CD4-positive, alpha-beta memory T cell (primary cell): Measurements from ENCODE around the gene ZNF646. TPM values are rescaled to one million over a fixed set of nuclear protein-coding genes. Genes with fewer than 3 reads are reported as not detected.
"Not testable (repeated sequence)": the region's sequence is repeated elsewhere in the genome, so short reads cannot be mapped to it uniquely, and the experiment has no call there.

ENCODE experiments used
- CTCF ChIA-PET: fragments of 350-600 bp; sonication (Branson Sonifier 250); formaldehyde crosslinking; loops from one replicate; lab custom pipeline; 2021; ENCODE audit warnings: inconsistent platforms; ENCODE audit not compliant: partially characterized antibody; lab: Charles Lee
- POLR2A ChIA-PET: fragments of 350-600 bp; sonication (Branson Sonifier 250); formaldehyde crosslinking; loops from one replicate; lab custom pipeline; 2021; ENCODE audit not compliant: partially characterized antibody; lab: Charles Lee
- DNase-seq, 5 donors: peaks; one replicate each; pipeline versions ENCODE4 v3.0.0 to v3.0.0-alpha.2; 2020 to 2022; ENCODE audit warnings: mixed read lengths in 1 of 5
- H3K27ac ChIP-seq: one replicate; pipeline ENCODE4 v1.7.0; 2013; ENCODE audit warnings: low read depth, low read length
- H3K27me3 ChIP-seq: 2 replicates; pipeline ENCODE4 v1.7.0; 2013; ENCODE audit warnings: mild to moderate bottlenecking, low read length, moderate library complexity; ENCODE audit not compliant: insufficient read depth
- H3K36me3 ChIP-seq: 2 replicates; pipeline ENCODE4 v1.7.0; 2013; ENCODE audit warnings: mild to moderate bottlenecking, low read length, moderate library complexity; ENCODE audit not compliant: insufficient read depth
- H3K4me1 ChIP-seq: 2 replicates; pipeline ENCODE4 v1.7.0; 2013; ENCODE audit warnings: mild to moderate bottlenecking, low read length, moderate library complexity; ENCODE audit not compliant: insufficient read depth
- H3K4me3 ChIP-seq, 2 donors: one replicate each; pipeline ENCODE4 v1.7.0; 2013; ENCODE audit warnings: low read length in 2 of 2, mild to moderate bottlenecking in 1 of 2
- H3K9me3 ChIP-seq, 2 donors: one replicate each; pipeline ENCODE4 v1.7.0; 2013; ENCODE audit warnings: low read length in 2 of 2, control low read depth in 1 of 2; ENCODE audit not compliant: control insufficient read depth in 1 of 2
- H3K27ac Mint-ChIP-seq, 7 donors: one replicate each; pipeline ENCODE4 v1.8.0; 2020 to 2021; ENCODE audit warnings: mixed read lengths in 7 of 7, mild to moderate bottlenecking in 6 of 7, inconsistent platforms in 3 of 7, moderate library complexity in 3 of 7
- H3K27me3 Mint-ChIP-seq, 2 donors: one replicate each; pipeline ENCODE4 v1.8.0; 2020 to 2021; ENCODE audit warnings: mixed read lengths in 2 of 2
- H3K36me3 Mint-ChIP-seq, 2 donors: one replicate each; pipeline ENCODE4 v1.8.0; 2020 to 2021; ENCODE audit warnings: mixed read lengths in 2 of 2, inconsistent platforms in 1 of 2, mild to moderate bottlenecking in 1 of 2
- H3K4me1 Mint-ChIP-seq, 4 donors: one replicate each; pipeline ENCODE4 v1.8.0; 2020 to 2021; ENCODE audit warnings: mixed read lengths in 4 of 4, mild to moderate bottlenecking in 1 of 4
- H3K4me3 Mint-ChIP-seq, 8 donors: one replicate each; pipeline ENCODE4 v1.8.0; 2020 to 2021; ENCODE audit warnings: mixed read lengths in 8 of 8, mild to moderate bottlenecking in 7 of 8, moderate library complexity in 6 of 8, inconsistent platforms in 3 of 8
- H3K9me3 Mint-ChIP-seq, 8 donors: one replicate each; pipeline ENCODE4 v1.8.0; 2020 to 2021; ENCODE audit warnings: mixed read lengths in 8 of 8, mild to moderate bottlenecking in 5 of 8, inconsistent platforms in 3 of 8, moderate library complexity in 1 of 8
- intact Hi-C: fragments of 100-400 bp; cut with micrococcal nuclease; formaldehyde crosslinking; loops from one replicate; pipeline ENCODE4 v1.15.1; 2023
- polyA plus RNA-seq, 2 donors: library from polyadenylated mRNA; unstranded; fragments of 300-500 nt; fragmentation: Illumina TruSeq; gene quantifications; one replicate each; pipeline ENCODE4 v1.2.3, GENCODE V29; 2021
- total RNA-seq, 2 experiments: library from RNA; stranded (reverse); gene quantifications; one replicate each; pipeline ENCODE4 v1.2.3, GENCODE V29; 2021

The ZNF646 gene
- total and polyA plus RNA-seq, 4 experiments from 2014 or later, result 0.77 to 47.0 (median 27.9) TPM

- H3K27ac ChIP-seq, result peak overlapping the region; percentile 74
- intact Hi-C loops, result loop anchor here (1.0 to 5.0 kb wide), 5 partner anchors 20 to 83 kb away; partner anchors contain the start of genes KAT8, ZNF646 and ZNF668
- Mint-ChIP-seq H3K4me1 (peaks cover 12 to 42% (median 30%) of the 10 kb centered on the region in 4 donors), H3K9me3 (no peaks in the 10 kb centered on the region), H3K4me3 (peak overlapping the region; percentile 88 to 96 (median 92)), H3K27me3 (no peaks in the 10 kb centered on the region), H3K36me3 (peaks cover 4 to 26% of the 10 kb centered on the region in 2 donors), H3K27ac (peak overlapping the region; percentile 76 to 99 (median 95))
- no peak for DNase-seq
- peak overlapping the region; percentile 63 to 98 for H3K4me3 ChIP-seq
- no peaks in the 10 kb centered on the region for H3K9me3 ChIP-seq
- no peaks in the 10 kb centered on the region for H3K27me3 ChIP-seq
- POLR2A ChIA-PET, result interaction anchor here (0.5 to 5.7 kb wide), 11 partner anchors 8 to 145 kb away, joined by 3 to 61 read pairs (median 4); partner anchors contain the start of genes KAT8, PYCARD, STX4 and ZNF646
- H3K4me1 ChIP-seq, result peaks cover 22% of the 10 kb centered on the region
- peaks cover 10% of the 10 kb centered on the region for H3K36me3 ChIP-seq
- CTCF ChIA-PET, result interaction anchor here (1.2 to 1.9 kb wide), 2 partner anchors 8 to 108 kb away, joined by 3 to 4 read pairs; no protein-coding TSS in a partner anchor
Observed at GRCh38 chr16:31094088-31094423, 19.8 kb downstream of the ZNF646 start.

- Histone ChIP-seq H3K27ac (peak within 1 kb of the TSS; percentile 74), H3K36me3 (peaks cover 8% of the 10 kb centered on the region), H3K4me1 (peaks cover 22% of the 10 kb centered on the region), H3K4me3 (peak within 1 kb of the TSS; percentile 63 to 98), H3K27me3 (no peaks in the 10 kb centered on the region), H3K9me3 (no peaks in the 10 kb centered on the region)
- ChIA-PET CTCF (interaction anchor here (1.2 kb wide), 1 partner anchor 9 kb away, joined by 3 read pairs; no protein-coding TSS in a partner anchor), POLR2A (interaction anchor here (0.5 to 5.7 kb wide), 11 partner anchors 9 to 145 kb away, joined by 3 to 61 read pairs (median 4); partner anchors contain the start of genes KAT8, STX4, ZNF646 and ZNF668)
- Mint-ChIP-seq H3K9me3 (no peaks in the 10 kb centered on the region), H3K27ac (peak within 1 kb of the TSS; percentile 76 to 99 (median 95)), H3K4me3 (peak within 1 kb of the TSS; percentile 88 to 96 (median 92)), H3K4me1 (peaks cover 12 to 42% (median 30%) of the 10 kb centered on the region in 4 donors), H3K27me3 (no peaks in the 10 kb centered on the region), H3K36me3 (peaks cover 4 to 21% of the 10 kb centered on the region in 2 donors)
- DNase-seq, result peak; percentile 87 to 92 (median 90)
- intact Hi-C loops, result loop anchor here (1.0 to 5.0 kb wide), 5 partner anchors 20 to 83 kb away; partner anchors contain the start of genes KAT8, ZNF646 and ZNF668
Observed at GRCh38 chr16:31094424-31095120, 20.4 kb downstream of the ZNF646 start, which contains the start of gene VKORC1. TSS of gene VKORC1 (minus strand) at chr16:31094797. CDS start at chr16:31094729, 68 bp downstream.

- H3K4me1 ChIP-seq, result peaks cover 9% of the 10 kb centered on the region
- H3K27me3 Mint-ChIP-seq, result peaks cover 0 to 1% of the 10 kb centered on the region in 2 donors
- no peaks in the 10 kb centered on the region for H3K27me3 ChIP-seq
- peaks cover 0 to 2% (median 0%) of the 10 kb centered on the region in 8 donors for H3K9me3 Mint-ChIP-seq
- CTCF ChIA-PET, result interaction anchor here (1.1 kb wide), 2 partner anchors 15 to 112 kb away, joined by 3 to 4 read pairs; no protein-coding TSS in a partner anchor
- H3K36me3 Mint-ChIP-seq, result peaks cover 0 to 2% of the 10 kb centered on the region in 2 donors
- intact Hi-C loops, result no loop called here
- POLR2A ChIA-PET, result interaction anchor here (0.7 to 1.4 kb wide), 2 partner anchors 24 to 42 kb away, joined by 3 to 4 read pairs; no protein-coding TSS in a partner anchor
- no peak overlapping the region for H3K4me3 ChIP-seq
- H3K27ac ChIP-seq, result no peak overlapping the region
- no peak overlapping the region for H3K4me3 Mint-ChIP-seq
- no peak overlapping the region for H3K27ac Mint-ChIP-seq
- H3K4me1 Mint-ChIP-seq, result peaks cover 6 to 15% (median 10%) of the 10 kb centered on the region in 4 donors
- no peaks in the 10 kb centered on the region for H3K36me3 ChIP-seq
- no peaks in the 10 kb centered on the region for H3K9me3 ChIP-seq
- no peak for DNase-seq
Observed at GRCh38 chr16:31099860-31100638, 25.8 kb downstream of the ZNF646 start.

- CTCF ChIA-PET, result interaction anchor here (0.7 to 1.2 kb wide), 5 partner anchors 13 to 342 kb away, joined by 3 to 5 read pairs (median 3); partner anchors contain the start of genes PRSS53 and ZNF843
- H3K4me3 ChIP-seq, H3K36me3 Mint-ChIP-seq, H3K9me3 ChIP-seq, H3K27ac Mint-ChIP-seq, H3K27me3 ChIP-seq, H3K36me3 ChIP-seq, H3K4me1 Mint-ChIP-seq, H3K4me3 Mint-ChIP-seq, DNase-seq, H3K27me3 Mint-ChIP-seq, H3K4me1 ChIP-seq, H3K27ac ChIP-seq, intact Hi-C loops, H3K9me3 Mint-ChIP-seq: not testable (repeated sequence)
- POLR2A ChIA-PET, result interaction anchor here (0.7 to 1.4 kb wide), 2 partner anchors 25 to 41 kb away, joined by 3 to 4 read pairs; no protein-coding TSS in a partner anchor
Observed at GRCh38 chr16:31100876-31101641, 26.8 kb downstream of the ZNF646 start.

DNA sequence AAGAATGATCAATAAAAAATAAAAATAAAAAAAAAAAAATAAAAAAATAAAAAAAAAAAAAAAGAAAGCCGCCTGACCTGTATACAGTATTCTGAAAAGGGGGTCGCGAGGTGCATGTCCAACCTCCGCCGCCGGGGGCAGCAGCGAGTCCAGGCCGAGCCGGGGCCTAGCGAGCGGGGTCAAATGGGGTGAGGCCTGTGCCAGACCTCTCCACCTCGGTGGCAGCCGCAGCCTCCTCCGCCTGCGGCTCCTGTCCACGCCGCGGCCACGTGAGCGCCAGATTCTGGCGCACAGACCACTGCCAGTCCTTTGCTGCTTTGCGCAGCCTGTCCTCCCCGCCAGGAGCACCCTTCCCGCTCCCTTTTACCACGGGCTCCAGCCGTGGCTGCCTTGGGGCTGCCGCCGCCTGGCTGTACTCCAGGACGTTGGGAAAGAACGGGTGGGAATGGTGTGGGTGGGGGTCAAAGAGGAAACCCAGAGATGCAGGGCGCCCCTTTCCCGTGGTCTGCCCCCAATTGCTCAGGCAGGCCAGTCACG, 31.5 kb downstream of the ZNF646 start:
- no peak overlapping the region for H3K27ac ChIP-seq
- H3K4me3 Mint-ChIP-seq, result peak overlapping the region in 2 of 8 donors; percentile 44 to 52

More for the DNA sequence above, 31.5 kb downstream of the ZNF646 start:
- no peaks in the 10 kb centered on the region for H3K27me3 ChIP-seq
- ChIA-PET POLR2A (no interaction called here), CTCF (no interaction called here)
- peaks cover 0 to 9% of the 10 kb centered on the region in 2 donors for H3K36me3 Mint-ChIP-seq
- peaks cover 0 to 2% (median 0%) of the 10 kb centered on the region in 8 donors for H3K9me3 Mint-ChIP-seq
- DNase-seq, result peak; percentile 60 to 70 (median 66)
- intact Hi-C loops, result loop anchor here (2.0 kb wide), 1 partner anchor 37 kb away; no protein-coding TSS in a partner anchor
- H3K27ac Mint-ChIP-seq, result peak overlapping the region in 4 of 7 donors; percentile 15 to 55 (median 28)
- no peak overlapping the region for H3K4me3 ChIP-seq
- peaks cover 8 to 23% (median 15%) of the 10 kb centered on the region in 4 donors for H3K4me1 Mint-ChIP-seq
- H3K36me3 ChIP-seq, result no peaks in the 10 kb centered on the region
- no peaks in the 10 kb centered on the region for H3K9me3 ChIP-seq
- H3K4me1 ChIP-seq, result peaks cover 20% of the 10 kb centered on the region
- H3K27me3 Mint-ChIP-seq, result no peaks in the 10 kb centered on the region
